ENCODE data around the gene STX7. TPM values are rescaled to one million over a fixed set of nuclear protein-coding genes. Genes with fewer than 3 reads are reported as not detected.

Gene STX7
- total and polyA plus RNA-seq, 2 experiments from 2014 or later, result 47.2 to 59.8 TPM

DNA sequence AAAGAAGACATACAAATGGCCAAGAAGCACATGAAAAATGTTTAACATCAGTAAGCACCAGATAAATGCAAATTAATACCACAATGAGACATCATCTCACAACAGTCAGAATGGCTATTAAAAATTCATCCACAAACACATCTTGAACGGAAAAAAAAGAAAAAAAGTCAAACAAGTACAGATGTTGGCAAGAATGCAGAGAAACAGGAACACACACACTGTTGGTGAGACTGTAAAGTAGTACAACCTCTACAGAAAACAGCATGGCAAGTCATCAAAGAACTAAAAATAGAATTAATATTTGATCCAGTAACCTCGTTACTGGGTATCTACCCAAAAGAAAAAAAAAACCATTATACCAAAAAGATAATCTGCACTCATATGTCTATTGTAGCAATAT, 6.5 kb downstream of the STX7 start:
- H3K4me1 ChIP-seq (ENCODE audit: insufficient read depth), result peaks cover 14% of the 10 kb centered on the region
- DNase-seq, result no peak
- H3K9ac ChIP-seq, result no peak overlapping the region
- H3K9me2 ChIP-seq (ENCODE audit: insufficient read depth), result no peaks in the 10 kb centered on the region
- H2AFZ ChIP-seq, result no peak overlapping the region
- peaks cover 15% of the 10 kb centered on the region for H4K20me1 ChIP-seq (ENCODE audit: insufficient read depth)
- H3K36me3 ChIP-seq (ENCODE audit: low read depth), result peaks cover 26% of the 10 kb centered on the region; the same call in 1 of the 2 replicates
- no peak overlapping the region for H3K27ac ChIP-seq
- H3K4me3 ChIP-seq, result no peak overlapping the region
- in situ Hi-C loops (cut with MboI), result no loop called here
- peaks cover 100% of the 10 kb centered on the region for H3K79me2 ChIP-seq (ENCODE audit: insufficient read depth)
- WGBS, 2 experiments (ENCODE audit: low coverage in 1 of 2, low lambda C conversion rate in 2 of 2, missing lambda C conversion rate in 2 of 2), result 28 to 42% methylated on average over 2 of the region's 2 CpGs
- H3K4me2 ChIP-seq (ENCODE audit: unreplicated experiment), result no peak overlapping the region
- no peak for TF ChIP-seq EZH2 (IDR thresholded peaks at IDR 0.05; ENCODE audit: insufficient read depth, poor library complexity, severe bottlenecking)
- TF ChIP-seq EZH2phosphoT487 (IDR thresholded peaks at IDR 0.05; ENCODE audit: insufficient read depth, low read depth), result no peak
- H3K27me3 ChIP-seq (replicated peaks; ENCODE audit: insufficient read depth), result no peaks in the 10 kb centered on the region
- H3F3A ChIP-seq (ENCODE audit: insufficient read depth), result no peaks in the 10 kb centered on the region
- H3K9me3 ChIP-seq (ENCODE audit: low read depth), result no peaks in the 10 kb centered on the region

DNA sequence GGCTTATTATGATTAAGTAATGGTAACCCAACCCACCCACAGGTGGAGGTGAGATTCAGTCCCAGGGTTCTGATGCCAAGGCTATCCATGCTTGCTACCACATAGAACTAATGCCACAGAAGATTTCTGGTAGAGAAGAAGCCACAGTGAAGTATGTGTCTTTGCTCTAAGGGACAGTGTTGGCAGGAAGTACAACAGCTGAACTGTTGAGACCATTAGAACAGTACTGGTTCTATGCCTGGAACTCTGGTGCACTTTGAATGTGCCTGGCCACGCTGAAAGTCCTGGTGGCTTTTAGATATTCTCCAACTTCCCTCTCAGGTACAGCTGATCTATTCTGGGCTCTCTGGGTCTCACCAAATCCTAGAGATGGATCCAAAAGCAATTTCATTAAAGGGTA, 7.8 kb downstream of the STX7 start:
- no peaks in the 10 kb centered on the region for H3F3A ChIP-seq (ENCODE audit: insufficient read depth)
- peaks cover 27% of the 10 kb centered on the region; the same call in 1 of the 2 replicates for H3K36me3 ChIP-seq (ENCODE audit: low read depth)
- H3K27me3 ChIP-seq (replicated peaks; ENCODE audit: insufficient read depth), result no peaks in the 10 kb centered on the region
- H2AFZ ChIP-seq, result no peak overlapping the region
- no peak for TF ChIP-seq EZH2 (IDR thresholded peaks at IDR 0.05; ENCODE audit: insufficient read depth, poor library complexity, severe bottlenecking)
- no peak for TF ChIP-seq EZH2phosphoT487 (IDR thresholded peaks at IDR 0.05; ENCODE audit: insufficient read depth, low read depth)
- H3K27ac ChIP-seq, result no peak overlapping the region
- 100% methylated on average over 1 of the region's 1 CpG for WGBS, 2 experiments (ENCODE audit: low coverage in 1 of 2, low lambda C conversion rate in 2 of 2, missing lambda C conversion rate in 2 of 2)
- H3K4me1 ChIP-seq (ENCODE audit: insufficient read depth), result 0 out of 2 replicates have a peak, but pooled peaks cover under 1% of the 10 kb centered on the region
- H3K9me3 ChIP-seq (ENCODE audit: low read depth), result no peaks in the 10 kb centered on the region
- DNase-seq, result no peak
- peaks cover 12% of the 10 kb centered on the region for H4K20me1 ChIP-seq (ENCODE audit: insufficient read depth)
- no peaks in the 10 kb centered on the region for H3K9me2 ChIP-seq (ENCODE audit: insufficient read depth)
- in situ Hi-C loops (cut with MboI), result no loop called here
- peaks cover 100% of the 10 kb centered on the region for H3K79me2 ChIP-seq (ENCODE audit: insufficient read depth)
- H3K4me3 ChIP-seq, result no peak overlapping the region
- no peak overlapping the region for H3K4me2 ChIP-seq (ENCODE audit: unreplicated experiment)
- no peak overlapping the region for H3K9ac ChIP-seq

DNA sequence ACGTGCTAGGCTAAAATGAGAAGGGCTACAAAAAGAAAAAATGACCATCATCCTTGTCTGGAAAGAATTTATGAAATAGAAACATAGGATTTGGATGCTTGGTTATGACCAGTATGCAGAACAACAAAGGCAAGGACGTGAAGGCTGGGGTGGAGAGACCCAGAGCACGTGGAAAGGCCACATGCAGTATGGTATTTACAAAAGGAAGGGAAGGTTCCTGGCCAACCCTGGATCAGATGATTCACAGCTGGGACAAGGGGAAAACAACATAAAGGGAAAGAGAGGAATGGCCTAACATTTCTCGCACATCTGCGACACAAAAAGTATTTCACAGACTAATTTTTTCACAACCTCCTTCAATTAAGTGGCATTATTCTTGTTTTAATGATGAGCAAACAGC, 8.2 kb downstream of the STX7 start:
- H3K79me2 ChIP-seq (ENCODE audit: insufficient read depth), result peaks cover 100% of the 10 kb centered on the region
- no peak overlapping the region for H3K27ac ChIP-seq
- peaks cover 12% of the 10 kb centered on the region for H4K20me1 ChIP-seq (ENCODE audit: insufficient read depth)
- H3K9me2 ChIP-seq (ENCODE audit: insufficient read depth), result no peaks in the 10 kb centered on the region
- H3K36me3 ChIP-seq (ENCODE audit: low read depth), result peaks cover 27% of the 10 kb centered on the region; the same call in 1 of the 2 replicates
- TF ChIP-seq EZH2 (IDR thresholded peaks at IDR 0.05; ENCODE audit: insufficient read depth, poor library complexity, severe bottlenecking) (no peak), EZH2phosphoT487 (IDR thresholded peaks at IDR 0.05; ENCODE audit: insufficient read depth, low read depth) (no peak)
- no peaks in the 10 kb centered on the region for H3K27me3 ChIP-seq (replicated peaks; ENCODE audit: insufficient read depth)
- no peak overlapping the region for H3K4me2 ChIP-seq (ENCODE audit: unreplicated experiment)
- in situ Hi-C loops (cut with MboI), result no loop called here
- no peak for DNase-seq
- no peaks in the 10 kb centered on the region for H3F3A ChIP-seq (ENCODE audit: insufficient read depth)
- no peaks in the 10 kb centered on the region for H3K4me1 ChIP-seq (ENCODE audit: insufficient read depth)
- no peaks in the 10 kb centered on the region for H3K9me3 ChIP-seq (ENCODE audit: low read depth)
- no peak overlapping the region for H3K9ac ChIP-seq
- WGBS, 2 experiments (ENCODE audit: low coverage in 1 of 2, low lambda C conversion rate in 2 of 2, missing lambda C conversion rate in 2 of 2), result 78 to 82% methylated on average over 5 of the region's 5 CpGs
- H2AFZ ChIP-seq, result no peak overlapping the region
- H3K4me3 ChIP-seq, result no peak overlapping the region

DNA sequence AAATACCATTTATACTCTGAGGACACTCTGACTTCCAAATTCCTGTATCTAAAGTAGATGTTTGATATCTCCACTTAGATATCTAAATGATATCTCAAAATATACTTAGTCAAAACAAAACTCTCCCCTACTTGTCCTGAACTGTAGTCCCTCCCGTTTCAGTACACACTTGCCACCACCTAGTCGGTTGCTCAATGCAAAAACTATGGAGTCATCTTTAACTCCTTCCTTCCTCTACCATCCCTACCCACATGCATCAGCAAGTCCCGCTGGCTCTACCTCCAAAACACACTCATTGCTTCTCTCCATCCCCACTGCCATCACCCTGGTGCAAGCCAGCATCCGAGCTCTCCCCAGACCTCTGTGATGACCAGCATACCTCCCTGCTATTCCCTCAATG, 13.2 kb downstream of the STX7 start:
- peaks cover 9% of the 10 kb centered on the region for H3K4me1 ChIP-seq (ENCODE audit: insufficient read depth)
- peaks cover 3% of the 10 kb centered on the region; the same call in 1 of the 2 replicates for H4K20me1 ChIP-seq (ENCODE audit: insufficient read depth)
- no peaks in the 10 kb centered on the region for H3K9me3 ChIP-seq (ENCODE audit: low read depth)
- no peak for DNase-seq
- H3K27me3 ChIP-seq (replicated peaks; ENCODE audit: insufficient read depth), result no peaks in the 10 kb centered on the region
- H2AFZ ChIP-seq, result no peak overlapping the region
- no peak overlapping the region for H3K4me3 ChIP-seq
- no peak for TF ChIP-seq EZH2phosphoT487 (IDR thresholded peaks at IDR 0.05; ENCODE audit: insufficient read depth, low read depth)
- TF ChIP-seq EZH2 (IDR thresholded peaks at IDR 0.05; ENCODE audit: insufficient read depth, poor library complexity, severe bottlenecking), result no peak
- WGBS, 2 experiments (ENCODE audit: low coverage in 1 of 2, low lambda C conversion rate in 2 of 2, missing lambda C conversion rate in 2 of 2), result 52% methylated on average over 4 of the region's 4 CpGs
- in situ Hi-C loops (cut with MboI), result no loop called here
- H3K4me2 ChIP-seq (ENCODE audit: unreplicated experiment), result no peak overlapping the region
- H3K79me2 ChIP-seq (ENCODE audit: insufficient read depth), result peaks cover 98% of the 10 kb centered on the region
- H3K9ac ChIP-seq, result no peak overlapping the region
- peaks cover 23% of the 10 kb centered on the region; the same call in 1 of the 2 replicates for H3K36me3 ChIP-seq (ENCODE audit: low read depth)
- no peak overlapping the region for H3K27ac ChIP-seq
- H3F3A ChIP-seq (ENCODE audit: insufficient read depth), result peaks cover 11% of the 10 kb centered on the region; the same call in 1 of the 2 replicates
- H3K9me2 ChIP-seq (ENCODE audit: insufficient read depth), result no peaks in the 10 kb centered on the region

Data from GM23248 (cell line).